ENCODE results near the gene TRIB2.

Gene TRIB2

DNA sequence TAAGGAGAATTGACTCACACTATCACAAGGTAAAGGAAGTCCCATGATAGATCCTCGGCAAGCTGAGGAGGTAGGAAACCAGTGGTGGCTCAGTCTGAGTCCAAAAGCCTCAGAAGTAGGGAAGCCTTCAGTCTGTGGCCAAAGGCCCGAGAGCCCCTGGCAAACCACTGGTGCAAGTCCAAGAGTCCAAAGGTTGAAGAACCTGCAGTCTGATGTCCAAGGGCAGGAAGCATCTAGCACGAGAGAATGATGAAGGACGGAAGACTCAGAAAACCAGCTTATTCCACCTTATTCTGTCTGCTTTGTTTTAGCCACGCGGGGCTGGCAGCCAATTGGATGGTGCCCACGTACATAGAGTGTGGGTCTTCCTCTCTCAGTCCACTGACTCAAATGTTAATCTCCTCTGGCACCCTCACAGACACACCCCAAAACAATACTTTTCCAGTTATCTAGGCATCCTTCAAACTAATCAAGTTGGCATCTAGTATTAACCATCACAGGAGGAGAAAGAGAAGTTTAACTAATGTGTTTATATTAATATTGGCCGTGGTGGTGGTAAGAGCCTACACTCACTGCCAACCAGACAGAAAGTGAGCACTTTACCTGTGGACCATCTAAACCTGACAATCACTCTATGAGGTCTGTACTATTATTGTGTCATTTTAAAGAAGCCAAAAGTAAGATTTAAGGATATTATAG, 8.1 kb upstream of the TRIB2 start:
- TF ChIP-seq CTCF (IDR thresholded peaks at IDR 0.05; ENCODE audit: low read depth, low read length, missing control alignments) = no peak
- in situ Hi-C loops (cut with HindIII; ENCODE audit: low pct_ligation_motif_present, low sequenced_read_pairs) = loop anchor here (25.0 kb wide), 2 partner anchors 396 to 846 kb away; no protein-coding TSS in a partner anchor
- H3K4me3 ChIP-seq (ENCODE audit: low read depth, low read length) = no peak overlapping the region
- no peak for DNase-seq
- H3K27me3 ChIP-seq (replicated peaks) = no peaks in the 10 kb centered on the region
- H3K36me3 ChIP-seq (replicated peaks) = no peaks in the 10 kb centered on the region
- no peak overlapping the region for H3K27ac ChIP-seq

DNA sequence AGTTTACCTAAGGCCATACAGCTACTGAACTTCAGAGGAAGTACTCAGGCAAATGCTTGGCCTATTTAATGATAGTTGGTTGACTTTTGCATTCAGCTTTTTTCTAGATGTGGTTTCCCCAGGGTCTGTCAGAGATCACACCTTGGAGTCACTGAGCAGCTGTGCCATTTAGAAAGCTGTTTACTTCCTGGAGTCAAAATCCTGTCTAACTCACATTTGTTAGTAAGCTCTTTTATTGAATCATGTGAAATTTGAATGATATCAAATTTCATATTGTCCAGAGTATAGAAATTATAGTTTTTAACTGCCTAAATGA, 7.6 kb upstream of the TRIB2 start:
- no peak for TF ChIP-seq CTCF (IDR thresholded peaks at IDR 0.05; ENCODE audit: low read depth, low read length, missing control alignments)
- H3K27ac ChIP-seq = no peak overlapping the region
- H3K36me3 ChIP-seq (replicated peaks) = no peaks in the 10 kb centered on the region
- in situ Hi-C loops (cut with HindIII; ENCODE audit: low pct_ligation_motif_present, low sequenced_read_pairs) = loop anchor here (25.0 kb wide), 2 partner anchors 397 to 847 kb away; no protein-coding TSS in a partner anchor
- no peaks in the 10 kb centered on the region for H3K27me3 ChIP-seq (replicated peaks)
- no peak for DNase-seq
- no peak overlapping the region for H3K4me3 ChIP-seq (ENCODE audit: low read depth, low read length)

DNA sequence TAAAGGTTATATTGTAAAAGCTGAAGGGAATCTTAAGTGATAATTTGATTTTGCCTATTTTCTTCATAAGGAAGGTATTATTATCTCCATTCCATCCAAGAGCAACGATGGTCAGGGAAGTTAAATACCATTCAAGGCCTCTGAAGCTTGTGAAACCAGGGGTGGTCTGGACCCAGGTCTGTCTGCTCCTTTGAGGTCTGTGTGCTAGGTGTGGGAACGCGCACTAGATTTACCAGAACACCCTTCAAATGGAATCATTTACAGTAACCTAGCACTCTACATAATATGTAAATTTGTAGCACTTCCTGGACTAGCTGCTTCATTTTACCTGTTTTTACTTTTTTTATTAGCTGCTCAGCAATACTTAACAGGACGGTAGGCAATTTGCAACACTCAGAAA, 6.4 kb upstream of the TRIB2 start:
- Histone ChIP-seq H3K27ac (no peak overlapping the region), H3K27me3 (replicated peaks) (no peaks in the 10 kb centered on the region), H3K36me3 (replicated peaks) (no peaks in the 10 kb centered on the region), H3K4me3 (ENCODE audit: low read depth, low read length) (no peak overlapping the region)
- TF ChIP-seq CTCF (IDR thresholded peaks at IDR 0.05; ENCODE audit: low read depth, low read length, missing control alignments) = no peak
- in situ Hi-C loops (cut with HindIII; ENCODE audit: low pct_ligation_motif_present, low sequenced_read_pairs) = loop anchor here (25.0 kb wide), 2 partner anchors 398 to 848 kb away; no protein-coding TSS in a partner anchor
- DNase-seq = no peak

- H3K36me3 ChIP-seq (replicated peaks) = no peaks in the 10 kb centered on the region
- no peak overlapping the region for H3K4me3 ChIP-seq (ENCODE audit: low read depth, low read length)
- no peak for DNase-seq
- in situ Hi-C loops (cut with HindIII; ENCODE audit: low pct_ligation_motif_present, low sequenced_read_pairs) = loop anchor here (25.0 kb wide), 2 partner anchors 399 to 849 kb away; no protein-coding TSS in a partner anchor
- no peak for TF ChIP-seq CTCF (IDR thresholded peaks at IDR 0.05; ENCODE audit: low read depth, low read length, missing control alignments)
- H3K27ac ChIP-seq = no peak overlapping the region
- H3K27me3 ChIP-seq (replicated peaks) = no peaks in the 10 kb centered on the region
Observed at GRCh38 chr2:12711339-12711738, 5.4 kb upstream of the TRIB2 start.

- Histone ChIP-seq H3K27me3 (replicated peaks) (no peaks in the 10 kb centered on the region), H3K27ac (peak overlapping the region; percentile 84), H3K4me3 (ENCODE audit: low read depth, low read length) (no peak overlapping the region), H3K36me3 (replicated peaks) (no peaks in the 10 kb centered on the region)
- TF ChIP-seq CTCF (IDR thresholded peaks at IDR 0.05; ENCODE audit: low read depth, low read length, missing control alignments) = no peak
- in situ Hi-C loops (cut with HindIII; ENCODE audit: low pct_ligation_motif_present, low sequenced_read_pairs) = loop anchor here (25.0 kb wide), 2 partner anchors 401 to 851 kb away; no protein-coding TSS in a partner anchor
- peak; percentile 96 for DNase-seq
Observed at GRCh38 chr2:12712881-12713280, 3.9 kb upstream of the TRIB2 start.

All from brain microvascular endothelial cell (primary cell).